HG03066 (cell line): Measurements from ENCODE around the gene GTF3A.
A peak's percentile ranks its signal among the peaks of the same experiment; 100 is the strongest.
"Not testable (repeated sequence)": the region's sequence is repeated elsewhere in the genome, so short reads cannot be mapped to it uniquely, and the experiment has no call there.

ENCODE experiments used
- ATAC-seq: cut with Tn5 transposase; IDR thresholded peaks from one replicate; pipeline ENCODE4 v1.9.1; 2021; ENCODE audit warnings: low read depth; ENCODE audit not compliant: unreplicated experiment

The GTF3A gene

GRCh38 chr13:27424246-27425157 is at the start of gene GTF3A:
Gene GTF3A, plus strand, starts transcription at chr13:27424619.
- ATAC-seq: peak; percentile 51

- no peak for ATAC-seq
Measured at GRCh38 chr13:27374650-27375049, 49.8 kb upstream of the GTF3A start.

DNA sequence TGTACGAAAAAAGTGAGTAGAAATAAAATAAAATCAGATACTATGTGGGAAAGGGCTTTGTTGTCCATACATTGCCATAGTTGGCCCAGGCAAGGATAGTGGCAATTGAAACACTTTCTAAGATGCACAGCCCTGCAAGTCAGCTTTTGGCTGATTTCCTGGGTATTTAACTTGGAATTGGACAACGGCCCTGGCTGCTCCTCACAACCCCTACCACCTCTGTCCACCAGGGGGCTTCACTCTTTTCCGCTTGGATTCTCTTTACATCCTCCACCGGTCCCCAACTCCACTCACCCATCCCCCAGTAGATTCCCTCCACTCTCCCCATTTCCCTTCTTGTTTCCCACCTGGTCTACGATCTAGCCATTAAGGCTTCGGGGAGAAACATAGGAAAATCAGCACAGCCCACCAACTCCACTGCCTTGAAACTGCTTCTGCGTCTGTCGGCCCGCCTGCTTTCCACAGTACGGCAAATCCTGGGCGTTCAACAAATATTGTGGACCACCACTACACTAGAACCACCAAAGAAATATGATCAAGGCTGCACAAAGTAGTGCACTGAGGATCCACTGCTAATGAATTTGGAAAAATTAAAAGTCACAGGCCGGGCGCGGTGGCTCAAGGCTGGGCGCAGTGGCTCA is 48.6 kb upstream of the GTF3A start:
- no peak for ATAC-seq

DNA sequence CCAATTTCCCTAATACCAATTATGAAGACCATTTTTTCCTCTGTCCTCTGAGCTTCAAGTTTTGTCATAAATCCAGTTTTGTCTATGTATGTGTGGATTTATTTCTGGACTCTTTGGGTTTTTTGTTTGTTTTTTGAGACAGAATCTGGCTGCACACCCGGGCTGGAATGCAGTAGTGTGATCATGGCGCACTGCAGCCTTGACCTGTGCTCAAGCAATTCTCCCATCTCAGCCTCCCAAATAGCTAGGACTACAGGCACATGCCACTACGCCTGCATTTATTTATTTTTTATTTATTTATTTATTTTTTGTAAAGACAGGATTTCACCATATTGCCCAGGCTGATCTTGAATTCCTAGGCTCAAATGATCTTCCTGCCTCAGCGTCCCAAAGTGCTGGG is 45.3 kb upstream of the GTF3A start:
- no peak for ATAC-seq

- ATAC-seq: no peak
Measured at GRCh38 chr13:27379694-27380641, 44.5 kb upstream of the GTF3A start.

- no peak for ATAC-seq
Measured at GRCh38 chr13:27381601-27382000, 42.8 kb upstream of the GTF3A start.

DNA sequence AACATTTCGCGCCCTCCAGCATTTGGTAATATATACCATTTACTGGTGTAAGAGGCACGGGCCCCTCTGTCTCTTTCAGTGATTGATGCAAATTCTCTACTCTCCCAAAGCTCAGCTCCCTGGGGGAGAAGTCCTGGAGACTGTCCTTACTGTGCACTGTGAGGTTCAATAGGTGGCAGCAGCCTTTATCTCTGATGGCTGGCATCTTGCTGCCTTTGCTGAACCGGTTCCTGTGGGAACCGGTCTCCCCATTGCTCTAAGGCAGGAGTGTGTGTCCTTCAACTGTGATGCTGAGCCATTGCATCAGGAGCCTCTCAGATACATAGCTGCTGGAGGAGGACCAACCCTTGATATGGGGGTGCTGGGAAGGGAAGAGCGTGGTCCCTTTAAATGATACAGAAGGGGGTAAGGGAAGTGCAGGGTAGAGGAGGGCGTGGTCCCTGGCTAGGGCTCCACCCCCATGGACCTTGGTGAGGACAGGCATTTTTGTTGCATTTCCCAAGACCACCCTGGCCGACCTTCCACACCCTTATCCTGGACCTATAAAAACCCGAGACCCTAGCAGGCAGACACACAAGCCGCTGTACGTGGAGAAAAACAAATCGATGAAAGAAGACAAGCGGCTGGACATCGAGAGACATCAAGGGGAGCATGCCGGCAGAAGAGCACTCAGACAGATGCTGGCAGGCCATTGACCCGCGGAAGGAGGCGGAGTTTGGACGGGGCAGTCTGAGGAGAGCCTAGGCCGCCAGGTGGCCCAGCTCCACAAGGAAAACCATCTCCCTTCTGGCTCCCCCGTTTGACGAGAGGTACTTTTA is 41.1 kb upstream of the GTF3A start:
- ATAC-seq: no peak

- no peak for ATAC-seq
Measured at GRCh38 chr13:27384285-27384684, 40.1 kb upstream of the GTF3A start.

DNA sequence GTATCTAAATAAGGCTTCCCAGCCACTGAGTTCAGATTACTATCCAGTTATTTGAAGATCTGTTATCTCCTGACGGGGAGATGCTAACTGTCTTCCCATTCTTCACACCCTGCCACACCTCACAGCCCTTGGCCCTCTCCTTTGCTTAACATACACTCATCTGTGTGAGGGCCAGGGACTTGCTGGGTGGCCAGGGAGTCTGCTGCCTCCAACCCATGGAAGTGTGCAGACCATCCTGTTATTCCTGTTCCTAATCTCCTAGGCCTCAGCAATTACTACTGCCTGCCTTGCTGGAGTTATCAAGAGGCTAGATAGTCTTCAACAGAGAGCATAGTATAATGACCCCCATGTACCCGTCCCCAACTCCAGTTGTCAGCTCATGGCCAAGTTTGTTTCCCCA is 36.2 kb upstream of the GTF3A start:
- no peak for ATAC-seq

DNA sequence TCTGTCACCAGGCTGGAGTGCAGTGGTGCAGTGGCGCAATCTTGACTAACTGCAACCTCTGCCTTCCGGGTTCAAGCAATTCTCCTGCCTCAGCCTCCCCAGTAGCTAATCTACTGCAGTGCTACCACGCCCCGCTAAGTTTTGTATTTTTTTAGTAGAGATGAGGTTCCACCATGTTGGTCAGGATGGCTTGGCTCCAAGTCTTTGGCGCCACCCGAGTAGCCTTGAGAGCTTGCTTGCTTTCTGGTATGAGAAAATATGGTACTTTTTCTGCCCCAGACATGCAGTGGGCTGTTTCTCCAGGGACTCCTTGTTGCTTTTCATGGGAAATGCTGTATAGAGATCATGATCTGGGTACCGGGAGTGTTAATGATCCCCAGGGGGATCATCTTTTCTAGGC is 34.5 kb upstream of the GTF3A start:
- no peak for ATAC-seq

- no peak for ATAC-seq
Measured at GRCh38 chr13:27391471-27391870, 32.9 kb upstream of the GTF3A start.

- no peak for ATAC-seq
Measured at GRCh38 chr13:27393101-27393500, 31.3 kb upstream of the GTF3A start.

DNA sequence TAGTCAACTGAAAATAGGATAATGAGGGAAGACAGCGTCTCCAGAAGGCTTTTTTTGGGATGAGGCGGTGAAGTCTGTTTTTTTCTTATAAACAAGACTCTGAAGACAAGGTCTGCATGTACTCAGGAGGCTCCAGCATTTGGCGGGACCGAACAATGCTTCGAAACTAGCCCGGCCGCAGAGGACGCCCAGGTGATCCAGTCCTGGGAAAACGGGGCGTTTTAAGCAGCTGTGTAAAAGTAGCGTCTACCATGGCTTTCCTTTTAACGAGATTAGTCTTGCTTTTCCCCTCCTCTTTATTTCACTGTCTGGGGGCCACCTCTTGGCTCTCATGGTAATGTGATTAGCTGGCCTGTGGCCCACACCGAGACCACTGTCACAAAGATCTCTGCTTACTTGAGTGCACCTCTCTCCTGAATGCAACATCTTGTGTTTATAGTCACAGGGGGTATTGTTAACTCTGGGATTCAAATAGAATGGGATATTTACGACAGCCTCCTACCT is 29.4 kb upstream of the GTF3A start:
- no peak for ATAC-seq

GRCh38 chr13:27396252-27396846 is 28.1 kb upstream of the GTF3A start:
- no peak for ATAC-seq

DNA sequence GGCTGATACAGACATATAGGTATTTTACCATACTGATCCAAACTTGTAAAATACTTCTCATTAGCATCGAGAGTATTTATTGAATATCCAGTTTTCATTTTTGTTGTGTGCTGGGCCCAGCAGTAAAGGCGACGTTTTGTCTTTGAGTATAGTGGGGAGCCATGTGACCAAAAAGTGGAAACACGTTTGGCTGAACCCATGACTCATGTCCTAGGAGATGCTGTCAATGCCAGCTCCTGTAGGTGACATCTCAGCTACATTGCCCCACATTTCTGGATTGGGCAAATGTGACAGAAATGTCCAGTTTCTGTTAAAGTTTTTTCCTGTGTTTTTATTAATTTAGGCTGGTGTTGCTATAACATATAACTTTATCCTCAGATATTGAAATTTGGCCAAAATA is 26.1 kb upstream of the GTF3A start:
- no peak for ATAC-seq

DNA sequence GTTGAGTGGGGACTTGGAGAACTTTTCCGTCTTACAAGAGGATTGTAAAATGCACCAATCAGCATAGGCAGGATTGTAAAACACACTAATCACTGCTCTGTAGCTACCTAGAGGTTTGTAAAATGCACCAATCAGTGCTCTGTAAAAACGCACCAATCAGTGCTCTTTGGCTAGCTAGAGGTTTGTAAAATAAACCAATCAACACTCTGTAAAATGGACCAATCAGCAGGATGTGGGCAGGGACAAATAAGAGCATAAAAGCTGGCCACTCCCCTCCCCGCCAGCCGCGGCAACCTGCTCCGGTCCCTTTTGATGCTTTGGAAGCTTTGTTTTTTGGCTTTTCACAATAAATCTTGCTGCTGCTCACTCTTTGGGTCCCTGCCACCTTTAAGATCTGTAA is 24.0 kb upstream of the GTF3A start:
- not testable (repeated sequence) for ATAC-seq

- ATAC-seq: no peak
Measured at GRCh38 chr13:27401210-27401609, 23.2 kb upstream of the GTF3A start.

DNA sequence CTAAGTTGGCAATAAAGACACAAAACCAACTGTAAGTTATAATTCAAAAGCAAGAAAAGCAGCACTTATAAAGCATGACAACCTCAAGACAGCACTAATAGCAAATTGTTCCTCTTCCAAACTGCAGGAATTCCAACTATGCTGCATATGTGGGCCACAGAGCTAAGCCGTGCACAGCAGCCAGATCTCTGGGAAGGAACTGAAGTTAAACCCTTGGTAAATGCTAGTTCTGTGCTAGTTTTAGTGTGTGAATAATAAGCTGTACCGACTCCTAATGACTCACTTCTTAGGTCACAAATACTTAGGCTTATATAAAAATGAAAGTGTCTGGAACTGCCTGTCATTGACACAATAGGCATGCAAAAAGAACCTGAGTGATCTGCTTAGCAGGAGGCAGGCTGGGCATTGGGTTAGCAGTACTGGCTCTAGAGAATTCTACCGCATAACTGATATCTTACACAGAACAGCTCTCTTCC is 21.2 kb upstream of the GTF3A start:
- ATAC-seq: no peak

DNA sequence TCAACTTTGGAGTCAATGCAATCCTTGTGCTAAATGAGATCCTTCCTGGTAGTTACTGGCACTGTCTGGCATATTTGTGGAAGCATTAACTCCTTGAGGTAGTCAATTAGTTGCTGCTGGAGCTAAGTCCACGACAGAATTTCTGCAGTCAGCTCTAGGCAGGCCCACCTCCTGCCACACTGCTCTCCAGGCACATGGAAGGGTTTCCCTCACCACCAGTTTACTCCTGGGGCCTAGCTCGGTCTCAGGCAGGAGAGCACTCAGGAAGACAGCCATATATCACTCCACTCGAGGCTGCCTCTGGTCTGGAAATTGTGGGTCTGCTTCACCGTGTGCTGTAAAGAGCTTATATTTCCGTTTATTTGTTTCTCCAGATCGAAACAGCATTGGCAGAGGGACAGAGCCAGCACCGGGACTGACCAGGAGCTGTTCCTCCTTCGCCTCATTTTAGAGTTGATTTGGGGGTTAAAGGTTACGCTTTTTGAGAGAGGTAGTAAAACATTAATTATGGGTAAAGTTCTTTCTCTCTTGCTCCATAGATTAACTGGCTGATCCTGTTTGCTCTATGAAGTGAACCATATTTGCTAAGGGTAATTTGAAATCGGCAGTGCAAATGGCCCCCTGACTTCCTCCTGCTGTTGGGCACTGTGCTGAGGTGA is 20.6 kb upstream of the GTF3A start:
- ATAC-seq: no peak
